ENCODE measurements around the gene ERP27.
A peak's percentile ranks its signal among the peaks of the same experiment; 100 is the strongest.

ERP27 gene

DNA sequence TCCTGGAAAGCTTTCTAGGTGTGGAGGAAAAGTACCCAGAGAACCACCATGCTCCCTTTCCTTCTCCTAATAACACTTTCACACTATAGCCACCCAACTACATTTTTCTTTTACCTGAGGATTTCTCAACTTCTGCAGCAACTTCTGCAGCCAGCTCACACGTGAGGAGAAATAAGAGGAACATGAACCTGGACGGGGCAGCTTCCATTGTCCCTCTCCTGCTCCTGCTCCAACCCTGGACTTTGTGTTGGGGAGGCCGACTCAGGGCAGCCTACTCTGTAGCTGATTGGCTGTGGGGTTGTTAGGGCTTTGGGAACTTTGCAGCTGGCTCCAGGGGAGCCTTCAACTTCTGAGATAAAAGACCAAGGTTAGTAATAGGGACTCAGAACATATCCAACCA is at the start of gene ERP27:
TSS of gene ERP27 (minus strand) at position 237 of the 400 bp plus-strand sequence. CDS start at position 208, 29 bp downstream.
- DNase-seq (ENCODE audit: low read depth in 2 of 2): no peak

DNA sequence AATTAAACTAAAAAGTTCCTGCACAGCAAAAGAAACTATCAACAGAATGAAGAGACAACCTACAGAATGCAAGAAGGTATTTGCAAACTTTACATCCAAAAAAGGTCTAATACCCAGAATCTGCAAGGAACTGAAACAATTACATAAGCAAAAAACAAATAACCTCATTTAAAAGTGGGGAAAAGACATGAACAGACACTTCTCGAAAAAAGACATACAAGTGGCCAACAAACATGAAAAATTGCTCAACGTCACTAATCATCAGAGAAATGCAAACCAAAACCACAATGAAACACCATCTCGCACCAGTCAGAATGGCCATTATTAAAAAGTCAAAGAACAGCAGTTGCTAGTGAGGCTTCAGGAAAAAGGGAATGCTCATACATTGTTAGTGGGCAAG is 49.7 kb upstream of the ERP27 start:
- DNase-seq (ENCODE audit: low read depth in 2 of 2): no peak

- no peak for DNase-seq (ENCODE audit: low read depth in 2 of 2)
Observed at GRCh38 chr12:14986449-14986848, 48.1 kb upstream of the ERP27 start.

DNA sequence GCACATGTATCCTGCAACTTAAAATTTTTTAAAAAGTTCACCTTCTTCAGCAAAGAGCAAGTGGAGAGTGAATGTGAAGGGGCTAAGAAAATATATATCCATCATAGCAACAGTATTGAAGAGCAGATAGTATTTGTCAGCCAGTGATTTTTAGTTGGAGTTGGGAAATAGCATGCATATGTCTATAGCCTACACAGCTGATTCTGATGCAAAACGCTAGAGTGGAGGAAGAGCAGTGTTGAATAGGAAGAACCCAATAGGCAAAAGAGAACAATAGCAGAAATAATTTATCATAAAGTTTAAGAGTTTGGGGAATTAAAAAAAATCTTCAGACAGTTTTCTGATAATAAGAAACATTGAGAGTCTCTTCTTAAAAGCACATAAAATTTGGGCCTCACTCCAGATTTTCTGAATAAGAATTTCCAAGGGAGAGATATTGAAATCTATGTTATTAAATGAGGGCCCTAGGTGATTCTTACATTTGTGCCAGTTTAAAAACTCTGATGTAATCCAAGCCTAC is 46.5 kb upstream of the ERP27 start:
- no peak for DNase-seq (ENCODE audit: low read depth in 2 of 2)

DNA sequence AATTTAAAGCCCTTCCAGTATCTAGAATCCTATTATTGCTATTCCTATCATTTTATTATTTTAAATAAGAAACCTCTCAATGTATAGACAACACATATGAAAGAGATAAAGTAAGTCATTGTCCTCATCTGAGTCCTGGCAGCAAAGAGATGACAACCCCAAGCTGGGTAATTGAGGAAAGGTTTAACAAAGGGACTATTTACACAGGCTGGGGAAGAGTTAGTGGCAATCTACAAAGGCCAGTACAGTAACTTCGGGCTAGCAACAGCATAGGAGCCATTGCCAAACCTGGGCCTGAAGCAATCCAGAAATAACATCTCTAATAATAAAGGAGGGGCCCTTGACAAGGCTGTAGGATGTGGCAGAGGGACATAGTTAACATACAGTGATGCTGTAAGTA is 45.7 kb upstream of the ERP27 start:
- no peak for DNase-seq (ENCODE audit: low read depth in 2 of 2)

DNA sequence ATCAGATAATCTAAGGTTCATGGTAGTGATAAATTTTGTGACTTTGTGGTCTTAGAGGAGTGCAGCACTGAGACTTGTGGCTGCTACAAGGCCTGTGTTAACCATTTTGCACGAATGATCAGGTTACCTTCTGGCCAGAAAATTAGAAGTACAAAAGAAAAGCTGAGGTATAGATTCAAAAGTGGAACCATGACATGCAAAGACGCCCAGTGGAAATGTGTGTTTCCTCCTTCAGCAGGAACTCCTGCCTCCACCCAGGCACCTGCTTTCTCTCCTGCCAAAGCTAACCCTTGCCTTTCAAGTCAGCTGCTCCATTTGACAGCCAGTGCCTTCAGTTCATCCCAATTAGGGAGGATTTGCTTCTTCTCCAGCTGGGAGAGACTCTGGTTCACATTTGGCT is 44.7 kb upstream of the ERP27 start:
- no peak for DNase-seq (ENCODE audit: low read depth in 2 of 2)

- DNase-seq (ENCODE audit: low read depth in 2 of 2): no peak
Observed at GRCh38 chr12:14982562-14982961, 44.2 kb upstream of the ERP27 start.

DNA sequence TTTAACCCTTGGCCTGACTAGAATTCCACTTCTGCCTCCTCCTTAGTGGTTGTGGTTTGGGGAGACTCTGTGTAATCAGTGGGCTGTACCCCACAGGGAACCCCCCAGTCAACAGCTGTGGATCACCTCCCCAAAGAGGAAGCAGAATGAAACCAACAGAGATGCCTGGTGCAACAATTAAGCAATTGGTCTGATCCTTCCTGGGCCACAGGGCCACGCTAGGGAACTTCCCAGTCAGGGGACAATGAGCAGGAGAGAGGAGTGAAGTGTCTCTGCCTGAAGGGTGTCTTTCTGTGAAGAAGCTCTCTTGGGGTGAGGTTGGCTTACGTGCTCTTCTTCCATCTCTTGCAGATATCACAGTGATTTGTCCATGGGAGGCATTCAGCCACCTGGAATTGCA is 42.7 kb upstream of the ERP27 start:
- DNase-seq (ENCODE audit: low read depth in 2 of 2): no peak

- DNase-seq (ENCODE audit: low read depth in 2 of 2): no peak
Observed at GRCh38 chr12:14979468-14979867, 41.1 kb upstream of the ERP27 start.

GRCh38 chr12:14976658-14977057 is 38.3 kb upstream of the ERP27 start:
- DNase-seq (ENCODE audit: low read depth in 2 of 2): no peak

DNA sequence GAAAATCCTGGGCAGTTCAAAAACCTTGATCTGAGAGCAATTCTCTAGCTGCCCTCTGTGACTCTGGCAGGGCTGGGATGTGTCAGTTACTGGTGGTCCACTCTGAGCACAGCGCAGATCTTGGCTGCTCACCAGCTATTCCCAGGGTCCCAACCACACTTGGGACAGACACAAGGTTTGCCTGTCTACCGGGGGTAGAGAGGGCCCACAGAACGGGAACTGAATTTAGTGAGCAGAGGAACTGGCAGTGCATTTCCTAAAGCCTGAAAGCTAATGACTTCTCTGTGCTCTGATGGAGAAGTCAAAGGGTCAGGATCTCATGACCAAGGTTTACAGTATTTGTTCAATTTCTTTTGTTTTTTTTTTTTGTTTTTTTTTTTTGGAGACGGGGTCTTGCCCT is 37.1 kb upstream of the ERP27 start:
- no peak for DNase-seq (ENCODE audit: low read depth in 2 of 2)

GRCh38 chr12:14974633-14975032 is 36.3 kb upstream of the ERP27 start:
- no peak for DNase-seq (ENCODE audit: low read depth in 2 of 2)

DNA sequence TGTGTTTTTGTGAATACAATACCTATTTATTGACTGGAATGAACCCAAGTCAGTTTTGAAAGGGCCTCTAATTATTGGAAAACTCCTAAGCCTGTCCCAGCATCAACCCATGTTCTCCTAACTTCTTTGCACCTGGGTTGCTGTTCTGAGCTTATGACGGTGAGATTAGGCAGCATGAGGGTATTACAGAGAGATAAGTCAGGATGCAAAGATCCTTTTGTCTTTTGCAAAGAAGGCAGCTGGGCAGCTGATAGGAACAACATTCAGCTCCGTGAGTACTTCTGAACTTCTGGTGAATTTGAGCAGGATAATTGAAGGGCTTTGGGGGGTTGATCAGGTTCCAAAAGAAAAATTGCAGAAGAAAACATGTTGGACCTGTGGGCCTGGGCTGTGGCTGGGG is 34.5 kb upstream of the ERP27 start, which contains the start of gene PDE6H:
TSS of gene PDE6H (plus strand) at position 227 of the 400 bp plus-strand sequence. CDS start 4,971 bp downstream, outside the sequence.
- no peak for DNase-seq (ENCODE audit: low read depth in 2 of 2)

DNA sequence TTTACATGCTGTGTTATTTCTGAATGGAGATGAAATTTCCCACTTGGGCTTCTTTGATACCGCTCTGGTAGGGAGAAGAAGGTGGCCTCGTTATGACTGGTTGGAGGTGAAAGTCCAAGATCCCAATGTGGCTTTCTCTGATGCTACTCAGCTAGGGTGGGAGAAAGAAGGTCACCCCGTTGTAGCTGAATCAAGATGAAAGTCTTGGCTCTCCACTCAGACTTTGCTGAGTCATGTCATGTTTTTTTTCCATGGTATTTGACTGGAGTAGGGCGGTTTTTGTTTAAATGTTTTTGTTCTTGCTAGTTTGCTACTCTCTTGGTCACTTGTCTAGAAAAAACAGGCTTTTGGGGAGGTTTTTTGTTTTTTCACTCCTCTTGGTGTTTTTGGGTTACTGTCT is 32.1 kb upstream of the ERP27 start:
- no peak for DNase-seq (ENCODE audit: low read depth in 2 of 2)

GRCh38 chr12:14968478-14968877 is 30.1 kb upstream of the ERP27 start:
- DNase-seq (ENCODE audit: low read depth in 2 of 2): no peak

- DNase-seq (ENCODE audit: low read depth in 2 of 2): no peak
Observed at GRCh38 chr12:14965221-14965620, 26.9 kb upstream of the ERP27 start.

- DNase-seq (ENCODE audit: low read depth in 2 of 2): no peak
Observed at GRCh38 chr12:14964406-14964805, 26.1 kb upstream of the ERP27 start.

- DNase-seq (ENCODE audit: low read depth in 2 of 2): no peak
Observed at GRCh38 chr12:14963520-14963919, 25.2 kb upstream of the ERP27 start.

DNA sequence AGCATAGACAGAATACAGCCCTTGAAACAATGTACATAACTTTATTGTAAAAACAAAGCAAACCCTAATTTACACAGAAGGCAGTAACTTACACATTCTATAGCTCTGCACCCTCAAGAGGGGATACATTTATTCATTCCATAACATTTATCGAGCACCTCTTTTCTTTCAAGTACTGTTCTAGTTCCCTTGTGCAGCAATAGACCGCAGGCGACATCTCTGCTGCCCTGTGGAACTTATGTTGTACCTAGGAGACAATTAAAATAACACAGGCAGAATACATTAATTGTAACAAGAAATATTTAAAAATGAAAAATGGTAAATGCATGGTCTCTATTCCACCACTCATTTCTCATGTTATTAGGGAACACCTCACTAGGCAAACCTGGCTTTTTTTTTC is 24.5 kb upstream of the ERP27 start:
- no peak for DNase-seq (ENCODE audit: low read depth in 2 of 2)

- no peak for DNase-seq (ENCODE audit: low read depth in 2 of 2)
Observed at GRCh38 chr12:14962153-14962539, 23.8 kb upstream of the ERP27 start.

DNA sequence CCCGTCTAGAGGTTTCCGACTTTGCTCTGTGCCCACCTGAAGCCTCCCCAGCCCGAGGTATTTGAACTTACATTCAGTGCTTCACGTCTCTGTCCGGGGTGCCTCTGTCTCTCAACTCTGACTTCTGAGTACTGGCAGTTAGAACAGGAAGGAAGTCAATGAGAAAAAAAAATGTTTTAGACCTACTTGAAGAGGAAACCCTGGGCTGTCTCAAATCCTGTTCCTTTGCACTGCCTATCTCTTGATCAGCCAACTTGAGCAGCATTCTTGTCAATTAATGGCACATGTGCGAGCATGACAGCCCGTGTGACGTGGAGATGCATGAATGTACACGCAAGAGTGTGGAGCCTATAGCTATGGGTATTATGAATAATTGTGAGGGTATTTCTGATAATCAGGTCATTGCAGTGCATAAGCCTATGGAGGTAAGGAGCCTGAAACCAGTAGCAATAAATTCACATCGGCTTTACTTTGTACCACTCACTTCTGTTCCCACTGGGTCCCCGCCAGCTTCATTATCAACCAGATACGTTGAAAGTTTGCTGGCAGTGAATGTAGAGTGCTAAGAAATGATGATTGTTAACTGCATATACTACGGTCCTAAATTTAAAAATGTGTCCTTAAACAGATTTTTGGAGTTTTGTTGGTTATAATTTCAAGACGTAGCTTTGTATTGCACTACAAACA is 23.3 kb upstream of the ERP27 start, which contains the start of gene ARHGDIB:
TSS of gene ARHGDIB (minus strand) at position 136 of the 687 bp plus-strand sequence. CDS start 10,889 bp downstream, outside the sequence.
- DNase-seq (ENCODE audit: low read depth in 2 of 2): peak; percentile 65 to 68

DNA sequence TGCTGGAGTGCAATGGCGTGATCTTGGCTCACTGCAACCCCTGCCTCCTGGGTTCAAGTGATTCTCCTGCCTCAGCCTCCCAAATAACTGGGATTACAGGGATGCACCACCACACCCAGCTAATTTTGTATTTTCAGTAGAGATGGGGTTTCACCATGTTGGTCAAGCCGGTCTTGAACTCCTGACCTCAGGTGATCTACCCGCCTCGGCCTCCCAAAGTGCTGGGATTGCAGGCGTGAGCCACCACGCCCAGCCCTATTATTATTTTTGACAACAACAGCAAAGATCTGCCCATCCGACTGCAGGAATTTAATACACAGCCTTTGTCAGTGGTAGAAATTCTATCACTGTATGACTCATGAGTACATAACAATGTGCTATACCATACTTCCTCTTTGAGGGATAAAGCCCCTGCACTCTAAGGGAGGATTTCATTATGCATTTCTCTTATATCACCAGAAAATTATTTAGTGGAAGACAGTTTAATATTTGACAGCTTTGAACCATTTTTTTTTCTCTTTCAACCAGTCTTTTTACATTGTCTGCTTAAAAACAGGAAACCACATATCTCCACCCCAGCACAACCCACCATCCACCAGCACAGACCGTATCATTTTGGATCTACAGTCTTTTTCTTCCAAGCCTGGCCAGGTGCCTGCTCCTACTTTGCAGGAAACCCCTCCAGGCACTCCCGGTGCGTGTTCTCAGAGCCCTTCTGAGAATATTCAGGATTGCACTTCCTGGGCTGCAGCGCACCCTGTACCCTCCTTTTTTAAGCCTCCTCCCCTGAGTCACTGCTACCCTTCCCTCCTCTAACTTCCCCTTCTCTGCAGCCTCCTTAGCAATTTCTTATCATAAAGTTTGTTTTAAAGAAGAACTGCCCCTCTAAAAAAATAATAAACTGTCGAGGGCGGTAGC is 22.5 kb upstream of the ERP27 start:
- DNase-seq (ENCODE audit: low read depth in 2 of 2): no peak

Data from stimulated activated CD4-positive, alpha-beta T cell treated with anti-CD3 and anti-CD28 coated beads, Interleukin-15, amount 100 ng/mL, for 48 hours (primary cell).